IMR-90 (cell line): Measurements from ENCODE around the gene DIP2A. TPM values are rescaled to one million over a fixed set of nuclear protein-coding genes. Genes with fewer than 3 reads are reported as not detected.

Source experiments
- ATAC-seq: fragments of 200-7000 bp; cut with Tn5 transposase; 2 replicates; pipeline ENCODE4 v1.9.1; 2020; ENCODE audit warnings: low read depth, mild to moderate bottlenecking, moderate library complexity
- BruUV-seq: library from RNA; stranded (reverse); fragments of 400-500 nt; replicated peaks from 2 replicates; lab custom pipeline; 2021; lab: Mats Ljungman, UMichigan
- CTCF ChIA-PET: fragments of 300-600 bp; formaldehyde crosslinking; extraction: SDS; loops from one replicate; lab custom pipeline; 2021; ENCODE audit warnings: antibody characterized with exemption; lab: Yijun Ruan, JAX
- POLR2A ChIA-PET: fragments of 300-600 bp; sonication (Branson Sonifier 250); formaldehyde crosslinking; loops from one replicate; lab custom pipeline; 2022; ENCODE audit warnings: antibody characterized with exemption; ENCODE audit not compliant: unreplicated experiment; lab: Charles Lee
- DNase-seq: peaks from one replicate; pipeline ENCODE4 v3.0.0; 2013
- H2AFZ ChIP-seq: replicated peaks from 2 replicates; pipeline ENCODE3; 2013; ENCODE audit warnings: low read length, mild to moderate bottlenecking; ENCODE audit not compliant: poor library complexity
- H2AK5ac ChIP-seq: 2 replicates; pipeline ENCODE4 v1.6.1; 2013; ENCODE audit warnings: low read depth, low read length, inconsistent platforms
- H2AK9ac ChIP-seq: replicated peaks from 2 replicates; pipeline ENCODE3; 2013; ENCODE audit warnings: mild to moderate bottlenecking, low read depth, low read length, moderate library complexity; ENCODE audit not compliant: poor library complexity
- H2BK120ac ChIP-seq: 2 replicates; pipeline ENCODE4 v1.6.1; 2013; ENCODE audit warnings: low read depth, low read length, inconsistent platforms
- H2BK15ac ChIP-seq: 3 replicates; pipeline ENCODE4 v1.6.1; 2013; ENCODE audit warnings: low read depth, low read length, inconsistent platforms
- H2BK20ac ChIP-seq: 2 replicates; pipeline ENCODE4 v1.6.1; 2013; ENCODE audit warnings: low read depth, mild to moderate bottlenecking, inconsistent platforms, low read length, moderate library complexity
- H2BK5ac ChIP-seq: 2 replicates; pipeline ENCODE4 v1.6.1; 2013; ENCODE audit warnings: mild to moderate bottlenecking, low read depth, low read length, inconsistent platforms; ENCODE audit not compliant: poor library complexity, severe bottlenecking
- H3K14ac ChIP-seq: replicated peaks from 2 replicates; pipeline ENCODE4 v1.6.1; 2013; ENCODE audit warnings: low read depth, low read length, inconsistent platforms
- H3K18ac ChIP-seq: 2 replicates; pipeline ENCODE4 v1.6.1; 2013; ENCODE audit warnings: low read depth, low read length, control low read depth
- H3K23ac ChIP-seq: 2 replicates; pipeline ENCODE4 v1.6.1; 2013; ENCODE audit warnings: low read depth, low read length, inconsistent platforms
- H3K27ac ChIP-seq: 2 replicates; pipeline ENCODE4 v1.5.1; 2013; ENCODE audit warnings: mild to moderate bottlenecking, control low read depth, low read length; ENCODE audit not compliant: insufficient read depth
- H3K27me3 ChIP-seq: 2 replicates; pipeline ENCODE4 v1.6.1; 2013; ENCODE audit warnings: low read length; ENCODE audit not compliant: control insufficient read depth, insufficient read depth
- H3K36me3 ChIP-seq: 2 replicates; pipeline ENCODE4 v1.6.1; 2013; ENCODE audit warnings: low read length, mixed read lengths; ENCODE audit not compliant: control insufficient read depth, insufficient read depth
- H3K4ac ChIP-seq: 2 replicates; pipeline ENCODE4 v1.6.1; 2013; ENCODE audit warnings: low read depth, low read length, inconsistent platforms
- H3K4me1 ChIP-seq: 2 replicates; pipeline ENCODE4 v1.6.1; 2013; ENCODE audit warnings: low read length, mixed read lengths; ENCODE audit not compliant: control insufficient read depth, insufficient read depth
- H3K4me2 ChIP-seq: 2 replicates; pipeline ENCODE4 v1.6.1; 2013; ENCODE audit warnings: low read depth, mild to moderate bottlenecking, control low read depth, low read length, moderate library complexity
- H3K4me3 ChIP-seq: 2 replicates; pipeline ENCODE4 v1.5.1; 2013; ENCODE audit warnings: low read depth, mild to moderate bottlenecking, control low read depth, low read length, moderate library complexity; ENCODE audit not compliant: insufficient read depth
- H3K56ac ChIP-seq: 2 replicates; pipeline ENCODE4 v1.6.1; 2013; ENCODE audit warnings: low read length, inconsistent platforms; ENCODE audit not compliant: insufficient read depth; ENCODE audit errors: extremely low read depth
- H3K79me1 ChIP-seq, 2 experiments: 2 replicates each; pipeline ENCODE4 v1.6.1; 2013; ENCODE audit warnings: low read length in 2 of 2, inconsistent platforms in 1 of 2, low read depth in 1 of 2
- H3K9ac ChIP-seq: 2 replicates; pipeline ENCODE4 v1.6.1; 2013; ENCODE audit warnings: low read depth, low read length, control low read depth
- H3K9me1 ChIP-seq: 2 replicates; pipeline ENCODE4 v1.6.1; 2013; ENCODE audit warnings: low read length, inconsistent platforms; ENCODE audit not compliant: insufficient read depth
- H3K9me3 ChIP-seq: 2 replicates; pipeline ENCODE4 v1.6.1; 2013; ENCODE audit warnings: low read length; ENCODE audit not compliant: control insufficient read depth, insufficient read depth
- H4K20me1 ChIP-seq: 2 replicates; pipeline ENCODE4 v1.6.1; 2013; ENCODE audit warnings: low read length, inconsistent platforms; ENCODE audit not compliant: insufficient read depth
- H4K5ac ChIP-seq: 2 replicates; pipeline ENCODE4 v1.6.1; 2013; ENCODE audit warnings: mild to moderate bottlenecking, low read depth, low read length, control low read depth
- H4K8ac ChIP-seq, 2 experiments: 2 replicates each; pipeline ENCODE4 v1.6.1; 2013; ENCODE audit warnings: low read depth in 2 of 2, low read length in 2 of 2, control low read depth in 1 of 2, inconsistent platforms in 1 of 2
- H4K91ac ChIP-seq: 2 replicates; pipeline ENCODE4 v1.6.1; 2013; ENCODE audit warnings: low read depth, low read length, inconsistent platforms; ENCODE audit not compliant: insufficient read depth
- CEBPB ChIP-seq: IDR thresholded peaks from 2 replicates; pipeline ENCODE4 v1.6.1; 2012; ENCODE audit warnings: low read depth, low read length, improper control_type of control experiment
- CHD1 ChIP-seq: IDR thresholded peaks from 2 replicates; pipeline ENCODE4 v1.6.1; 2012; ENCODE audit warnings: low read depth, low read length, improper control_type of control experiment
- CTCF ChIP-seq: conservative IDR thresholded peaks from 2 replicates; pipeline ENCODE4 v1.5.1; 2012; ENCODE audit warnings: mild to moderate bottlenecking, low read depth, low read length, improper control_type of control experiment
- ELK1 ChIP-seq: fragments of 150-350 bp; IDR thresholded peaks from 2 replicates; pipeline ENCODE4 v1.6.1; 2016; ENCODE audit warnings: low read depth, mild to moderate bottlenecking, low read length, moderate library complexity, borderline replicate concordance
- FOS ChIP-seq: fragments of 150-350 bp; IDR thresholded peaks from 2 replicates; pipeline ENCODE4 v1.6.1; 2016; ENCODE audit warnings: low read depth, low read length
- MAFK ChIP-seq: IDR thresholded peaks from 2 replicates; pipeline ENCODE4 v1.6.1; 2012; ENCODE audit warnings: low read depth, low read length, improper control_type of control experiment
- MAZ ChIP-seq: IDR thresholded peaks from 2 replicates; pipeline ENCODE4 v1.6.1; 2012; ENCODE audit warnings: low read depth, mild to moderate bottlenecking, low read length, improper control_type of control experiment, moderate library complexity, borderline replicate concordance
- MXI1 ChIP-seq: IDR thresholded peaks from 2 replicates; pipeline ENCODE4 v1.6.1; 2012; ENCODE audit warnings: low read depth, mild to moderate bottlenecking, low read length, moderate library complexity, borderline replicate concordance
- NFE2L2 ChIP-seq: fragments of 150-350 bp; IDR thresholded peaks from 2 replicates; pipeline ENCODE4 v1.6.1; 2016; ENCODE audit warnings: low read depth, mild to moderate bottlenecking, low read length
- POLR2A ChIP-seq: IDR thresholded peaks from 2 replicates; pipeline ENCODE4 v1.6.1; 2012; ENCODE audit warnings: mild to moderate bottlenecking, low read depth, low read length
- RAD21 ChIP-seq: IDR thresholded peaks from 2 replicates; pipeline ENCODE4 v1.6.1; 2012; ENCODE audit warnings: low read length, improper control_type of control experiment
- RCOR1 ChIP-seq: IDR thresholded peaks from 2 replicates; pipeline ENCODE4 v1.6.1; 2012; ENCODE audit warnings: mild to moderate bottlenecking, low read length, improper control_type of control experiment; ENCODE audit not compliant: insufficient replicate concordance
- RFX5 ChIP-seq: IDR thresholded peaks from 2 replicates; pipeline ENCODE4 v1.8.0; 2012; ENCODE audit warnings: low read depth, mild to moderate bottlenecking, low read length, moderate library complexity
- SMC3 ChIP-seq: fragments of 150-350 bp; IDR thresholded peaks from 2 replicates; pipeline ENCODE4 v1.6.1; 2016; ENCODE audit warnings: low read depth, mild to moderate bottlenecking, antibody characterized with exemption, low read length, moderate library complexity
- WGBS, 2 experiments: methylation state at CpG; one replicate each; pipeline versions ENCODE4 v1.1.5 to v1.1.7; 2013; ENCODE audit warnings: missing lambda C conversion rate in 2 of 2; ENCODE audit not compliant: insufficient read length in 1 of 2; ENCODE audit errors: extremely low coverage in 2 of 2; 5-methylcytosine and 5-hydroxymethylcytosine counted together
- dilution Hi-C: fragments of 300-500 bp; cut with HindIII; formaldehyde crosslinking; loops from one replicate; pipeline ENCODE4 v1.14.3; 2018; ENCODE audit warnings: low sequenced_read_pairs; ENCODE audit not compliant: unreplicated experiment
- in situ Hi-C: fragments of 300-500 bp; cut with MboI; formaldehyde crosslinking; loops from 3 replicates; pipeline ENCODE4 v1.14.3; 2019; ENCODE audit warnings: low sequenced_read_pairs, inconsistent platforms, mixed read lengths
- intact Hi-C: fragments of 100-400 bp; cut with micrococcal nuclease; formaldehyde crosslinking; loops from 2 replicates; pipeline ENCODE4 v1.10.0; 2022
- polyA plus RNA-seq, 3 experiments: library from polyadenylated mRNA; depleted of rRNA; stranded (reverse); fragments of >200 nt; gene quantifications; 2 replicates each; pipeline ENCODE4 v1.2.3, GENCODE V29; 2012; ENCODE audit warnings: low replicate concordance in 1 of 3
- total RNA-seq: library from RNA; depleted of rRNA; stranded (reverse); fragments of >200 nt; gene quantifications from 2 replicates; pipeline ENCODE4 v1.2.3, GENCODE V29; 2012
- TF ChIP-seq, protein P1 (sequence below): fragments of 150-350 bp; IDR thresholded peaks from 2 replicates; pipeline ENCODE4 v1.6.1; 2017; ENCODE audit warnings: mild to moderate bottlenecking, antibody characterized with exemption, low read length, low read depth

Gene DIP2A
- total and polyA plus RNA-seq, 2 of the 4 experiments (the other 2 are of a cell fraction) = 17.9 to 24.3 TPM

DNA sequence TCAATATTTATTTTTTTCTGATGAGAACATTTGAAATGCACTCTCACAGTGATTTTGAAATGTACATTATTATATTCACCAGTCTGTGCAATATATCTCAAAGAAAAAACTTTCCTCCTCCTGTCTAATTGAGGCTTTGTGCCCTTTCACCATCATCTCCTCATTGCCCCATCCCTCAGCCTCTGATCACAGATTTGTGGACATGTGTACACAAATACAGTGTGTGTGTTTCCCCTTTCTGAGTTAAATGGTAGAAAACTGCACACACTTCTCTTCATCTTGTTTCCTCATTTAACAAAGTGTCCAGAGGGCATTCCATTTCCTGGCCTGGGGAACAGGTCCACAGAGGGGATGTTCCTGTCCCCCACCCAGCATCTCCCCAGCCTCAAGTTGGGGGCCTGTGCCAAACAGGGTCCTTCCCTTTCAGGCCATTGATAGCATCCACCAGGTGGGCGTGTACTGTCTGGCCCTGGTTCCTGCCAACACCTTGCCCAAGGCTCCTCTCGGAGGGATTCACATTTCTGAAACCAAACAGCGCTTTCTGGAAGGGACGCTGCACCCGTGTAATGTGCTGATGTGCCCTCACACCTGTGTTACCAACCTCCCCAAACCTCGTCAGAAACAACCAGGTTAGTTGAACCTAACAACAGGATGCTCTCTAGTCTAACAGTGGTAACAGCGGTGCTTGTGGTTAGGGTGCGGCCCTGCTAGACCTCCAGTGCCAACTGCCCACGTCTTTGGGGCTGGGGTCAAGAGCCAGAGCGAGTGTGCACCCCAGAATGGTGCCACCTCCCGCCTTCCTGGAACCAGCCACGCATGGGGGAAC is 91.6 kb downstream of the DIP2A start:
- H3K9me1 ChIP-seq = peaks cover under 1% of the 10 kb centered on the region; the same call in 1 of the 2 replicates
- no peak overlapping the region for H3K27ac ChIP-seq
- no peak overlapping the region for H3K14ac ChIP-seq
- H3K18ac ChIP-seq = no peak overlapping the region
- WGBS, 2 experiments = 91% methylated on average over 8 of the region's 12 CpGs; no CpG with 5 or more reads in 1 of the 2 experiments
- no peaks in the 10 kb centered on the region for H3K27me3 ChIP-seq
- no peak overlapping the region for H3K56ac ChIP-seq
- H3K4me1 ChIP-seq = no peaks in the 10 kb centered on the region
- dilution Hi-C loops (no loop called here), in situ Hi-C loops (no loop called here), intact Hi-C loops (no loop called here)
- no peaks in the 10 kb centered on the region; the same call in 1 of the 2 replicates for H4K20me1 ChIP-seq
- ATAC-seq (no peak), DNase-seq (no peak)
- H3K79me1 ChIP-seq = peaks cover 0 to under 1% of the 10 kb centered on the region in 2 experiments; a peak in 1 of 4 replicates
- peaks cover 59% of the 10 kb centered on the region for H3K36me3 ChIP-seq
- peak overlapping the region; percentile 37 for H2AK9ac ChIP-seq
- no peak overlapping the region for H4K8ac ChIP-seq
- H2BK5ac ChIP-seq = no peak overlapping the region
- no peak overlapping the region for H3K9ac ChIP-seq
- H3K4me3 ChIP-seq = no peak overlapping the region
- H3K23ac ChIP-seq = no peak overlapping the region
- H3K4me2 ChIP-seq = no peak overlapping the region
- H2BK120ac ChIP-seq = no peak overlapping the region
- BruUV-seq = no TSS peak
- H3K9me3 ChIP-seq = no peaks in the 10 kb centered on the region
- H3K4ac ChIP-seq = no peak overlapping the region
- ChIA-PET POLR2A (no interaction called here), CTCF (no interaction called here)
- H2BK15ac ChIP-seq = no peak overlapping the region
- H2AK5ac ChIP-seq = no peak overlapping the region
- H4K5ac ChIP-seq = no peak overlapping the region
- no peak overlapping the region for H2AFZ ChIP-seq
- no peak overlapping the region for H2BK20ac ChIP-seq
- H4K91ac ChIP-seq = no peak overlapping the region
- no peak for TF ChIP-seq FOS
- TF ChIP-seq CHD1 = no peak
- no peak for TF ChIP-seq NFE2L2
- TF ChIP-seq RFX5 = no peak
- no peak for TF ChIP-seq MAFK
- TF ChIP-seq RCOR1 = no peak
- no peak for TF ChIP-seq MXI1
- TF ChIP-seq SMC3 = no peak
- no peak for TF ChIP-seq MAZ
- no peak for TF ChIP-seq RAD21
- no peak for TF ChIP-seq POLR2A
- no peak for TF ChIP-seq CEBPB
- no peak for TF ChIP-seq ELK1
- TF ChIP-seq CTCF = no peak
- TF ChIP-seq, protein P1, sequence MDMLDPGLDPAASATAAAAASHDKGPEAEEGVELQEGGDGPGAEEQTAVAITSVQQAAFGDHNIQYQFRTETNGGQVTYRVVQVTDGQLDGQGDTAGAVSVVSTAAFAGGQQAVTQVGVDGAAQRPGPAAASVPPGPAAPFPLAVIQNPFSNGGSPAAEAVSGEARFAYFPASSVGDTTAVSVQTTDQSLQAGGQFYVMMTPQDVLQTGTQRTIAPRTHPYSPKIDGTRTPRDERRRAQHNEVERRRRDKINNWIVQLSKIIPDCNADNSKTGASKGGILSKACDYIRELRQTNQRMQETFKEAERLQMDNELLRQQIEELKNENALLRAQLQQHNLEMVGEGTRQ = no peak
